AG08396 (cell line): ENCODE measurements around the gene RAP2C.
"Not testable (repeated sequence)": the region's sequence is repeated elsewhere in the genome, so short reads cannot be mapped to it uniquely, and the experiment has no call there.

Experiments used
- DNase-seq: peaks from one replicate; pipeline ENCODE4 v3.0.0; 2012; ENCODE audit warnings: low spot score, mixed read lengths

Gene RAP2C

GRCh38 chrX:132199941-132200340 lies 19.3 kb downstream of the RAP2C start:
- no peak for DNase-seq

GRCh38 chrX:132193872-132194574 lies 25.2 kb downstream of the RAP2C start:
- DNase-seq, result no peak

- no peak for DNase-seq
Observed at GRCh38 chrX:132191938-132192337, 27.3 kb downstream of the RAP2C start.

GRCh38 chrX:132188175-132188574 lies 31.1 kb downstream of the RAP2C start:
- no peak for DNase-seq

GRCh38 chrX:132187451-132187850 lies 31.8 kb downstream of the RAP2C start:
- no peak for DNase-seq

- DNase-seq, result no peak
Observed at GRCh38 chrX:132184871-132185270, 34.4 kb downstream of the RAP2C start.

GRCh38 chrX:132181364-132181763 lies 37.9 kb downstream of the RAP2C start:
- DNase-seq, result no peak

GRCh38 chrX:132180929-132181328 lies 38.3 kb downstream of the RAP2C start:
- DNase-seq, result no peak

GRCh38 chrX:132173647-132174046 lies 45.6 kb downstream of the RAP2C start:
- no peak for DNase-seq

- no peak for DNase-seq
Observed at GRCh38 chrX:132171881-132172280, 47.4 kb downstream of the RAP2C start.

GRCh38 chrX:132171478-132171877 lies 47.8 kb downstream of the RAP2C start:
- no peak for DNase-seq

GRCh38 chrX:132169554-132169953 lies 49.7 kb downstream of the RAP2C start:
- no peak for DNase-seq

- DNase-seq, result no peak
Observed at GRCh38 chrX:132165651-132166050, 53.6 kb downstream of the RAP2C start.

GRCh38 chrX:132165005-132165404 lies 54.2 kb downstream of the RAP2C start:
- DNase-seq, result no peak

GRCh38 chrX:132163094-132163493 lies 56.2 kb downstream of the RAP2C start:
- not testable (repeated sequence) for DNase-seq

GRCh38 chrX:132153166-132153565 lies 66.1 kb downstream of the RAP2C start:
- DNase-seq, result no peak
